NCI-H1694 (cell line): Measurements from ENCODE around the gene FBXL20.
A peak's percentile ranks its signal among the peaks of the same experiment; 100 is the strongest.
"Not testable (repeated sequence)": the region's sequence is repeated elsewhere in the genome, so short reads cannot be mapped to it uniquely, and the experiment has no call there.

ENCODE experiments used
- DNase-seq: peaks from one replicate; lab custom pipeline; 2025; lab: John Stamatoyannopoulos, UW

FBXL20 gene

GRCh38 chr17:39332092-39332491 lies 69.3 kb downstream of the FBXL20 start:
- DNase-seq = no peak

- no peak for DNase-seq
These were observed 72.6 kb downstream of the FBXL20 start for GRCh38 chr17:39328815-39329214.

GRCh38 chr17:39327109-39327508 lies 74.3 kb downstream of the FBXL20 start:
- DNase-seq = no peak

- DNase-seq = no peak
These were observed 75.7 kb downstream of the FBXL20 start for GRCh38 chr17:39325528-39326240.

- DNase-seq = no peak
These were observed 82.8 kb downstream of the FBXL20 start for GRCh38 chr17:39318636-39319035.

- DNase-seq = no peak
These were observed 94.8 kb downstream of the FBXL20 start for GRCh38 chr17:39306509-39307212.

GRCh38 chr17:39305978-39306377 lies 95.4 kb downstream of the FBXL20 start:
- DNase-seq = no peak

GRCh38 chr17:39304188-39304587 lies 97.2 kb downstream of the FBXL20 start:
- DNase-seq = no peak

- no peak for DNase-seq
These were observed 107.4 kb downstream of the FBXL20 start for GRCh38 chr17:39294060-39294459.

- not testable (repeated sequence) for DNase-seq
These were observed 108.9 kb downstream of the FBXL20 start for GRCh38 chr17:39292546-39292945.

- not testable (repeated sequence) for DNase-seq
These were observed 114.9 kb downstream of the FBXL20 start for GRCh38 chr17:39286513-39286912.

- no peak for DNase-seq
These were observed 116.7 kb downstream of the FBXL20 start for GRCh38 chr17:39284685-39285084.

GRCh38 chr17:39283896-39284295 lies 117.5 kb downstream of the FBXL20 start:
- DNase-seq = no peak

GRCh38 chr17:39283098-39283497 lies 118.3 kb downstream of the FBXL20 start:
- no peak for DNase-seq

GRCh38 chr17:39281806-39282205 lies 119.6 kb downstream of the FBXL20 start:
- DNase-seq = no peak

- not testable (repeated sequence) for DNase-seq
These were observed 123.2 kb downstream of the FBXL20 start for GRCh38 chr17:39278246-39278645.

- no peak for DNase-seq
These were observed 124.3 kb downstream of the FBXL20 start for GRCh38 chr17:39277110-39277509.

- DNase-seq = no peak
These were observed 125.3 kb downstream of the FBXL20 start for GRCh38 chr17:39276113-39276512.

- DNase-seq = no peak
These were observed 129.9 kb downstream of the FBXL20 start for GRCh38 chr17:39271546-39271945.

GRCh38 chr17:39270923-39271322 lies 130.5 kb downstream of the FBXL20 start:
- peak; percentile 25 for DNase-seq

- DNase-seq = no peak
These were observed 137.3 kb downstream of the FBXL20 start for GRCh38 chr17:39264119-39264518.

GRCh38 chr17:39261286-39261685 lies 140.1 kb downstream of the FBXL20 start:
- DNase-seq = no peak

GRCh38 chr17:39252788-39253460 lies 148.5 kb downstream of the FBXL20 start:
- DNase-seq = no peak
